ENCODE results near the gene MBP.

- TF ChIP-seq CTCF (conservative IDR thresholded peaks at IDR 0.05; ENCODE audit: low read length) (no peak), EZH2phosphoT487 (IDR thresholded peaks at IDR 0.05; ENCODE audit: borderline replicate concordance, low read depth, low read length) (no peak)
Observed at GRCh38 chr18:77053616-77054287, 78.8 kb downstream of the MBP start.

Data from OCI-LY7 (cell line).